MCF 10A (cell line): ENCODE measurements around the gene COX4I2. TPM values are rescaled to one million over a fixed set of nuclear protein-coding genes. Genes with fewer than 3 reads are reported as not detected.

Experiments used
- BruUV-seq: library from RNA; stranded (reverse); fragments of 400-500 nt; replicated peaks from 2 replicates; lab custom pipeline; 2021; lab: Mats Ljungman, UMichigan
- CTCF ChIA-PET: fragments of 300-600 bp; sonication (Branson Sonifier 250); formaldehyde crosslinking; extraction: SDS; loops from one replicate; lab custom pipeline; 2021; ENCODE audit warnings: antibody characterized with exemption, inconsistent platforms; lab: Yijun Ruan, JAX
- POLR2A ChIA-PET: fragments of 300-600, 350-650 bp; sonication (Branson Sonifier 250); formaldehyde crosslinking; extraction: SDS; loops from one replicate; lab custom pipeline; 2020; ENCODE audit warnings: antibody characterized with exemption, inconsistent platforms; lab: Yijun Ruan, JAX
- DNase-seq: peaks from one replicate; pipeline ENCODE4 v3.0.0-alpha.2; 2018; ENCODE audit not compliant: unreplicated experiment
- H3K27ac Mint-ChIP-seq: one replicate; pipeline ENCODE4 v1.8.0; 2022; ENCODE audit warnings: mild to moderate bottlenecking, low read depth, mixed read lengths; ENCODE audit not compliant: unreplicated experiment
- H3K27me3 Mint-ChIP-seq: one replicate; pipeline ENCODE4 v1.8.0; 2022; ENCODE audit warnings: mixed read lengths; ENCODE audit not compliant: insufficient read depth, unreplicated experiment
- H3K36me3 Mint-ChIP-seq: one replicate; pipeline ENCODE4 v1.8.0; 2022; ENCODE audit warnings: mild to moderate bottlenecking, moderate library complexity, mixed read lengths; ENCODE audit not compliant: insufficient read depth, unreplicated experiment
- H3K4me1 Mint-ChIP-seq: one replicate; pipeline ENCODE4 v1.8.0; 2022; ENCODE audit warnings: mixed read lengths; ENCODE audit not compliant: insufficient read depth, unreplicated experiment
- H3K4me3 Mint-ChIP-seq: one replicate; pipeline ENCODE4 v1.8.0; 2022; ENCODE audit warnings: mild to moderate bottlenecking, moderate library complexity, mixed read lengths; ENCODE audit not compliant: unreplicated experiment
- H3K9me3 Mint-ChIP-seq: one replicate; pipeline ENCODE4 v1.8.0; 2022; ENCODE audit warnings: mixed read lengths; ENCODE audit not compliant: unreplicated experiment
- CTCF ChIP-seq: fragments of 200-600 bp; IDR thresholded peaks from one replicate; pipeline ENCODE4 v1.8.0; 2022; ENCODE audit warnings: antibody characterized with exemption, mild to moderate bottlenecking; ENCODE audit not compliant: unreplicated experiment
- intact Hi-C: fragments of 100-400 bp; cut with micrococcal nuclease; formaldehyde crosslinking; loops from 2 replicates; pipeline ENCODE4 v1.14.1; 2022
- total RNA-seq: library from RNA; stranded (reverse); gene quantifications from 2 replicates; pipeline ENCODE4 v1.2.3, GENCODE V29; 2022

COX4I2 gene
- total RNA-seq, 1 experiment from 2014 or later = not detected

- no peak for TF ChIP-seq CTCF
- Mint-ChIP-seq H3K9me3 (no peaks in the 10 kb centered on the region), H3K4me3 (no peak overlapping the region), H3K36me3 (peaks cover 73% of the 10 kb centered on the region), H3K27me3 (no peaks in the 10 kb centered on the region), H3K4me1 (peaks cover 26% of the 10 kb centered on the region), H3K27ac (peak overlapping the region; percentile 62)
- intact Hi-C loops = no loop called here
- no TSS peak for BruUV-seq
- ChIA-PET POLR2A (interaction anchor here (0.6 to 10.2 kb wide), 9 partner anchors 9 to 86 kb away, joined by 3 to 259 read pairs (median 4); partner anchors contain the start of gene BCL2L1), CTCF (interaction anchor here (0.6 to 10.4 kb wide), 19 partner anchors 10 to 1974 kb away, joined by 3 to 626 read pairs (median 3); partner anchors contain the start of gene BCL2L1)
- DNase-seq = no peak
Measured at GRCh38 chr20:31664696-31665354, 27.1 kb downstream of the COX4I2 start.

GRCh38 chr20:31665753-31666152 lies 28.0 kb downstream of the COX4I2 start:
- Mint-ChIP-seq H3K27ac (peak overlapping the region; percentile 62), H3K36me3 (peaks cover 71% of the 10 kb centered on the region), H3K27me3 (no peaks in the 10 kb centered on the region), H3K4me1 (peaks cover 26% of the 10 kb centered on the region), H3K9me3 (no peaks in the 10 kb centered on the region), H3K4me3 (no peak overlapping the region)
- no peak for DNase-seq
- POLR2A ChIA-PET = interaction anchor here (0.9 to 10.2 kb wide), 3 partner anchors 33 to 54 kb away, joined by 4 to 259 read pairs (median 54); partner anchors contain the start of gene BCL2L1
- CTCF ChIA-PET = interaction anchor here (1.1 to 10.4 kb wide), 4 partner anchors 9 to 52 kb away, joined by 3 to 626 read pairs (median 94); partner anchors contain the start of gene BCL2L1
- no TSS peak for BruUV-seq
- intact Hi-C loops = no loop called here
- TF ChIP-seq CTCF = no peak

- Mint-ChIP-seq H3K27ac (peak overlapping the region; percentile 62), H3K27me3 (no peaks in the 10 kb centered on the region), H3K9me3 (no peaks in the 10 kb centered on the region), H3K36me3 (peaks cover 71% of the 10 kb centered on the region), H3K4me3 (no peak overlapping the region), H3K4me1 (peaks cover 25% of the 10 kb centered on the region)
- DNase-seq = no peak
- POLR2A ChIA-PET = interaction anchor here (7.0 to 10.2 kb wide), 2 partner anchors 32 to 53 kb away, joined by 54 to 259 read pairs; partner anchors contain the start of gene BCL2L1
- intact Hi-C loops = no loop called here
- TF ChIP-seq CTCF = no peak
- CTCF ChIA-PET = interaction anchor here (0.8 to 10.4 kb wide), 5 partner anchors 16 to 57 kb away, joined by 3 to 626 read pairs (median 15); partner anchors contain the start of gene BCL2L1
- BruUV-seq = no TSS peak
Measured at GRCh38 chr20:31666258-31667042, 28.7 kb downstream of the COX4I2 start.
